Esophagus muscularis mucosa (tissue), 4 donors: ENCODE measurements around the gene KLHL1. TPM values are rescaled to one million over a fixed set of nuclear protein-coding genes. Genes with fewer than 3 reads are reported as not detected.

Experiments used
- DNase-seq: peaks from one replicate; pipeline ENCODE4 v3.0.0-alpha.2; 2017; ENCODE audit errors: extremely low spot score
- H3K27ac ChIP-seq, 4 donors: fragments of 200-600 bp; sonication (generic); replicated peaks in 1 of 4; 1 replicate in 3 of 4; 2 replicates in 1 of 4; pipeline ENCODE4 v1.5.1; 2016 to 2019; ENCODE audit warnings: mild to moderate bottlenecking in 1 of 4
- H3K27me3 ChIP-seq, 4 donors: fragments of 200-600 bp; sonication (generic); one replicate each; pipeline versions ENCODE4 v1.5.1 to v1.6.0; 2016 to 2019
- H3K36me3 ChIP-seq, 4 donors: fragments of 200-600 bp; sonication (generic); one replicate each; pipeline ENCODE4 v1.5.1; 2016 to 2019
- H3K4me1 ChIP-seq, 4 donors: fragments of 200-600 bp; sonication (generic); one replicate each; pipeline ENCODE4 v1.5.1; 2016 to 2019
- H3K4me3 ChIP-seq, 4 donors: fragments of 200-600 bp; sonication (generic); 1 replicate in 2 of 4; 2 replicates in 2 of 4; pipeline ENCODE4 v1.5.1; 2016 to 2019; ENCODE audit warnings: mild to moderate bottlenecking in 4 of 4, moderate library complexity in 1 of 4
- H3K9me3 ChIP-seq, 4 donors: fragments of 200-600 bp; sonication (generic); 1 replicate in 3 of 4; 2 replicates in 1 of 4; pipeline ENCODE4 v1.5.1; 2016 to 2019
- EP300 ChIP-seq: sonication (generic); formaldehyde crosslinking; IDR thresholded peaks from one replicate; pipeline ENCODE4 v1.6.1; 2017; ENCODE audit warnings: antibody characterized with exemption
- POLR2A ChIP-seq: fragments of 450-650 bp; IDR thresholded peaks from one replicate; pipeline ENCODE4 v1.6.1; 2017; ENCODE audit warnings: antibody characterized with exemption, moderate library complexity, mild to moderate bottlenecking, low read depth
- POLR2AphosphoS5 ChIP-seq, 2 donors: sonication (generic); formaldehyde crosslinking; IDR thresholded peaks; one replicate each; pipeline ENCODE4 v1.6.1; 2017; ENCODE audit warnings: antibody characterized with exemption in 2 of 2
- WGBS: methylation state at CpG from one replicate; pipeline ENCODE4 v1.1.5; 2018; 5-methylcytosine and 5-hydroxymethylcytosine counted together
- intact Hi-C: fragments of 100-400 bp; cut with DNase I; formaldehyde crosslinking; loops from one replicate; pipeline ENCODE4 v1.15.1; 2023
- total RNA-seq, 4 donors: library from RNA; depleted of rRNA; stranded (reverse); fragments of >200 nt; gene quantifications; one replicate each; pipeline versions ENCODE4 v1.1.0 to v1.2.1, GENCODE V29; 2016
- TF ChIP-seq, protein P1 (sequence below), 3 experiments: fragments of 200-600 bp in 2 of 3; fragments of 450-650 bp in 1 of 3; sonication (generic) in 2 of 3; IDR thresholded peaks; one replicate each; pipeline ENCODE4 v1.5.1; 2017 to 2019; ENCODE audit warnings: antibody characterized with exemption in 3 of 3, mild to moderate bottlenecking in 2 of 3, moderate library complexity in 1 of 3

KLHL1 gene
- total RNA-seq, 4 donors from 2014 or later, result under 0.01 to 0.13 TPM; not detected in 2

DNA sequence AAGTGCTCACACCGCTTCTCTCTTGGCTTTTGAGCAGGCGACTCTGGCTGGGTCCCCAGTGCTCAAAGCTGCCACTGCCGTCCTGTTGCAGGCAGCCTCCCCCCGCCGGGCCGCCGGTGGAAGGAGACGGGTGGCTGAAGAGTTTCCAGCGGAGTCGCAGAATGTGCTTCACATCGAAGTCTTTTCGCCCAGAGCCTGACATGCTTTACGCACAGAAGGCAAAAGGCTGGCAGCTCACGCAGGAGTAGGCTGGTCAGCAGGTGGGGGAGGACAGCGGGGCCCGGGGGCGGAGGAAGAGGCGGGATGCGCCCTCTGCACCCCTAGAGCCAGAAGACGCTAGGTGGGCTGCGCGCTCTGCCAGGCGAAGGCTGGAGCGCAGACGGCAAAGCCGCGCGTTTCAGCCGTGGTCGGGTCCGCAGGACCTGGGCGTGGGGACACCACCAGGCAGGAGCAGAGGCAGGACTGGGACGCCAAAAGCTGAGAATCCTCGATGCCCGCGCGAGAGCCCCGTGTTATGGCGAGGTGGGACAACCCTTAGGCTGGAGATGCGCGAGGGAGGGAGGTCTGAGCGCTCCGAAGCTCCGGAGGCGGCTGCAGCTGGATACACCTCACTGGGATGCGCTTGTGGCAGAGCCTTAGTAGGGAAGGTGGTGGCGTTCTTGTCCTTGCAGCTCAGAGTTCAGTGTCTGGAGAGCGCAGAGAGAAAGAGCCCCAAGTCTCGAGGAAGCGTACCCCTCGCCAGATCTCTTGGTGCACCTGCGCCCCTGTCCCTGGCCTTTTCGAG is 562 bp downstream of the KLHL1 start, which contains the start of gene ATXN8OS:
TSS of gene ATXN8OS (plus strand) at position 329 of the 784 bp plus-strand sequence.
- Histone ChIP-seq H3K27ac (no peak within 1 kb of the TSS), H3K4me3 (no peak within 1 kb of the TSS)
- WGBS, result 7% methylated on average over 21 of the region's 53 CpGs

DNA sequence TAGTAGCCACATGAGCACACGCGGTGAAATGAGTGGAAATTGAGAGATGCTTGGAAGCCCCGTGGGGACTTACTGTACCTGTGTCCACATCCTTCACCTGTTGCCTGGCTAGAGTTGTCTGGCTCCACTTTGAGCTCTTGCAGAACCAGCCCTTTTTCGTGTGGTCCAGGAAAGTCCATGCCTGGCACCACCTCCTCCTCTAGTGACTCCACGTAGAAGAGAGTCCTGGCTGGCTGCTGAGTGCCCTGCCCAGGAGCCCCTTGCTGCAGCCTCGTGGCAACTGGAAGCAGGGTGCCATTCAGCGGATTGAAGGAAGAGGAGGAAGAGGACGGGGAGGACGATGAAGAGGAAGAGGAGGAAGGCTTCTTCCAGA is 1.1 kb downstream of the KLHL1 start:
- H3K4me3 ChIP-seq, result no peak overlapping the region
- no peak overlapping the region for H3K27ac ChIP-seq
- no peak for DNase-seq
- TF ChIP-seq EP300, result no peak
- TF ChIP-seq, protein P1, sequence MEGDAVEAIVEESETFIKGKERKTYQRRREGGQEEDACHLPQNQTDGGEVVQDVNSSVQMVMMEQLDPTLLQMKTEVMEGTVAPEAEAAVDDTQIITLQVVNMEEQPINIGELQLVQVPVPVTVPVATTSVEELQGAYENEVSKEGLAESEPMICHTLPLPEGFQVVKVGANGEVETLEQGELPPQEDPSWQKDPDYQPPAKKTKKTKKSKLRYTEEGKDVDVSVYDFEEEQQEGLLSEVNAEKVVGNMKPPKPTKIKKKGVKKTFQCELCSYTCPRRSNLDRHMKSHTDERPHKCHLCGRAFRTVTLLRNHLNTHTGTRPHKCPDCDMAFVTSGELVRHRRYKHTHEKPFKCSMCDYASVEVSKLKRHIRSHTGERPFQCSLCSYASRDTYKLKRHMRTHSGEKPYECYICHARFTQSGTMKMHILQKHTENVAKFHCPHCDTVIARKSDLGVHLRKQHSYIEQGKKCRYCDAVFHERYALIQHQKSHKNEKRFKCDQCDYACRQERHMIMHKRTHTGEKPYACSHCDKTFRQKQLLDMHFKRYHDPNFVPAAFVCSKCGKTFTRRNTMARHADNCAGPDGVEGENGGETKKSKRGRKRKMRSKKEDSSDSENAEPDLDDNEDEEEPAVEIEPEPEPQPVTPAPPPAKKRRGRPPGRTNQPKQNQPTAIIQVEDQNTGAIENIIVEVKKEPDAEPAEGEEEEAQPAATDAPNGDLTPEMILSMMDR (IDR thresholded peaks at IDR 0.05), result no peak
- TF ChIP-seq POLR2A, result no peak
- TF ChIP-seq POLR2AphosphoS5 (IDR thresholded peaks at IDR 0.05), result no peak
- no peaks in the 10 kb centered on the region for H3K9me3 ChIP-seq
- H3K27me3 ChIP-seq, result peaks cover 0 to 22% (median 0%) of the 10 kb centered on the region in 4 donors
- 40% methylated on average over 9 of the region's 9 CpGs for WGBS
- H3K36me3 ChIP-seq, result no peaks in the 10 kb centered on the region
- intact Hi-C loops, result no loop called here
- no peaks in the 10 kb centered on the region for H3K4me1 ChIP-seq

More for the DNA sequence above, 562 bp downstream of the KLHL1 start, which contains the start of gene ATXN8OS:
- H3K27me3 ChIP-seq, result peaks cover 0 to 22% (median 0%) of the 10 kb centered on the region in 4 donors
- no peaks in the 10 kb centered on the region for H3K36me3 ChIP-seq
- DNase-seq, result no peak
- H3K9me3 ChIP-seq, result no peaks in the 10 kb centered on the region
- intact Hi-C loops, result no loop called here
- no peaks in the 10 kb centered on the region for H3K4me1 ChIP-seq
- TF ChIP-seq, protein P1 (IDR thresholded peaks at IDR 0.05), result no peak
- TF ChIP-seq EP300, result no peak
- TF ChIP-seq POLR2AphosphoS5 (IDR thresholded peaks at IDR 0.05), result no peak

DNA sequence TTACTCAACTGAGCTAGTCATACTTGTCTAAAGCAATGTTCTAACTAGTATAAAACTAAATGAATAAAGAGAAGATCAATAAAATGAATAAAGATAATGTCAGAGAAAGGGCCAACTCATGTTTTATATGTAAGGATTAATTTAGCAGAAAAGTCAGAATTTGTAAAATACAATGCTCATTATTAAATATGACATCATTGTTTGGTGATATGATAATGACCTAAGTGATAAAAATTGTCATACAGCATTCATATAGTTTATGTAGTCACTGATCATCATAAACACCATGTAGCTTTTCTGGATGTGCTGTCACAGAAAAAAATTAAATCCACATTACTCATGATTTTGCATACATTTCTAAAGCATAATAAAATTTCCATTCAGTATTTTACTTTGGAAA is 3.8 kb downstream of the KLHL1 start:
- H3K4me3 ChIP-seq, result no peak overlapping the region
- H3K27me3 ChIP-seq, result peaks cover 0 to 22% (median 0%) of the 10 kb centered on the region in 4 donors
- intact Hi-C loops, result no loop called here
- H3K4me1 ChIP-seq, result no peaks in the 10 kb centered on the region
- no peaks in the 10 kb centered on the region for H3K36me3 ChIP-seq
- H3K27ac ChIP-seq, result no peak overlapping the region
- DNase-seq, result no peak
- TF ChIP-seq, protein P1 (IDR thresholded peaks at IDR 0.05), result no peak
- H3K9me3 ChIP-seq, result no peaks in the 10 kb centered on the region

DNA sequence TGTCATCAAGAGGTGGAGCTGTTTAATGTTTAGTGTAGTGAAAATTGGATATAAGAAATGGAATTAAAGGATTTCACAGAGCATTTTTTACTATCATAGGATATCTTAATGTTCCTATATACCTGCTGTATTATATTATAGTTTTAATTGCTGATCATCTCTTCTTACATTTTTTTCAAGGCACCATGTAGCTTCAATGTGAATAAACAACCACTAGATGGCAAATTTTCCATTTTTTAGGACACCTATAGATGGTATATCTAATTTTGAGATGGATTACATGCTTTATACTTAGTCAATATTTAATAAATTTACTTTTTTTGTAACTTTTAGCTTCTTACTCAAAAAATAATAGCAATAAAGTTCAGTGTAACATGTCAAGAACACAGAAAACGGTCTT is 9.6 kb downstream of the KLHL1 start:
- H3K4me3 ChIP-seq, result no peak overlapping the region
- DNase-seq, result no peak
- TF ChIP-seq POLR2AphosphoS5 (IDR thresholded peaks at IDR 0.05) (no peak), EP300 (no peak), POLR2A (no peak)
- TF ChIP-seq, protein P1 (IDR thresholded peaks at IDR 0.05), result no peak
- no peaks in the 10 kb centered on the region for H3K36me3 ChIP-seq
- intact Hi-C loops, result no loop called here
- H3K27me3 ChIP-seq, result no peaks in the 10 kb centered on the region
- no peaks in the 10 kb centered on the region for H3K4me1 ChIP-seq
- WGBS, result 59% methylated on average over 1 of the region's 1 CpG
- H3K9me3 ChIP-seq, result no peaks in the 10 kb centered on the region
- H3K27ac ChIP-seq, result no peak overlapping the region
